C4-2B (cell line): ENCODE data around the gene RASD2.

ENCODE experiments used
- H3K27ac ChIP-seq: fragments of 450-650 bp; 2 replicates; pipeline ENCODE4 v1.5.1; 2017
- ZFX ChIP-seq: fragments of 450-650 bp; IDR thresholded peaks from 2 replicates; pipeline ENCODE4 v1.6.1; 2017
- TF ChIP-seq, protein P1 (sequence below): fragments of 450-650 bp; conservative IDR thresholded peaks from 2 replicates; pipeline ENCODE4 v1.5.1; 2017; ENCODE audit warnings: mild to moderate bottlenecking

RASD2 gene

DNA sequence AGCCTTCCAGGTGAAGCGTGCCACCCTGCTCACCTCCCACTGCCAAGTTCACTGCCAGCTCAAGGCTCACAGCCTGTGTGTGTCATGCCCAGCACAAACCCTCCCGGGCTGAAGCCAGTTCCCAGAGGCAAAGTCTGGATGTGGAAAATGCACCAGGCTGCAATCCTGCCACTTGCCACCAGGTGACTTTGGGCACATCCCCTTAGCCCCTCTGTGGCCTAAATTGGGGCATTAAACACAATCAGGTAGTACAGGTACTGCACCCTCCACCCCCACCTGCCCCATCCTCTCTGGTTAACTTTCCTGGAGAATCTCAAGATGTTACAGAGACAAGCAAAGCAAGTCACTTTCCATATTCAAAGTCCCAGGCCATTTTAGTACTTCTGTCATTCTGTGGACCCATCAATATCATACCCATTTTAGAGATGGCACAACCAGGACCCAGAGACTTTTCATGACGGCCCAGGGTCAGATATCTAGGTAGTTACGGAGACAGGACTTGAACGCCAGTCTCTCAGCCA, 1.8 kb upstream of the RASD2 start:
- TF ChIP-seq, protein P1, sequence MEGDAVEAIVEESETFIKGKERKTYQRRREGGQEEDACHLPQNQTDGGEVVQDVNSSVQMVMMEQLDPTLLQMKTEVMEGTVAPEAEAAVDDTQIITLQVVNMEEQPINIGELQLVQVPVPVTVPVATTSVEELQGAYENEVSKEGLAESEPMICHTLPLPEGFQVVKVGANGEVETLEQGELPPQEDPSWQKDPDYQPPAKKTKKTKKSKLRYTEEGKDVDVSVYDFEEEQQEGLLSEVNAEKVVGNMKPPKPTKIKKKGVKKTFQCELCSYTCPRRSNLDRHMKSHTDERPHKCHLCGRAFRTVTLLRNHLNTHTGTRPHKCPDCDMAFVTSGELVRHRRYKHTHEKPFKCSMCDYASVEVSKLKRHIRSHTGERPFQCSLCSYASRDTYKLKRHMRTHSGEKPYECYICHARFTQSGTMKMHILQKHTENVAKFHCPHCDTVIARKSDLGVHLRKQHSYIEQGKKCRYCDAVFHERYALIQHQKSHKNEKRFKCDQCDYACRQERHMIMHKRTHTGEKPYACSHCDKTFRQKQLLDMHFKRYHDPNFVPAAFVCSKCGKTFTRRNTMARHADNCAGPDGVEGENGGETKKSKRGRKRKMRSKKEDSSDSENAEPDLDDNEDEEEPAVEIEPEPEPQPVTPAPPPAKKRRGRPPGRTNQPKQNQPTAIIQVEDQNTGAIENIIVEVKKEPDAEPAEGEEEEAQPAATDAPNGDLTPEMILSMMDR, result peak; percentile 77
- TF ChIP-seq ZFX, result no peak
- H3K27ac ChIP-seq, result no peak overlapping the region

DNA sequence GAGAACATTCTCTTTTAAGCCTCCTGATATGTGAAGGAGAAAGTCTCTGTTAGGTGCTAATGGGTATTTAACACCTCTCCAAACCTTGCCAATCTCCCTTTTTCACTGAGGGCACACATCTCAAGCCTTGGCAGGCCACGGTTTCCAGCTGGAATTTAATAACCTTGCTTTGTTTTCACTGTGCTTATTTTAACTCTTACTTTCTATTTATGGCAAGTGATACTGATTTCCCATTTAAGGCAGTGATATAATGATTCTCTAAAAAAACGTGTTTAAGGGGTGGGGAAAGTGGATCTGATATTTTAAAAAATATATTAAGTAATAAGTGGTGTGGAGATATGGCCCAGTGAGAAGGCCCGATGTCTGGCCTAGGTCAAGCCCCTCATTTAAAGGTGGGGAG, 1.1 kb upstream of the RASD2 start:
- peak overlapping the region; percentile 47 for H3K27ac ChIP-seq

DNA sequence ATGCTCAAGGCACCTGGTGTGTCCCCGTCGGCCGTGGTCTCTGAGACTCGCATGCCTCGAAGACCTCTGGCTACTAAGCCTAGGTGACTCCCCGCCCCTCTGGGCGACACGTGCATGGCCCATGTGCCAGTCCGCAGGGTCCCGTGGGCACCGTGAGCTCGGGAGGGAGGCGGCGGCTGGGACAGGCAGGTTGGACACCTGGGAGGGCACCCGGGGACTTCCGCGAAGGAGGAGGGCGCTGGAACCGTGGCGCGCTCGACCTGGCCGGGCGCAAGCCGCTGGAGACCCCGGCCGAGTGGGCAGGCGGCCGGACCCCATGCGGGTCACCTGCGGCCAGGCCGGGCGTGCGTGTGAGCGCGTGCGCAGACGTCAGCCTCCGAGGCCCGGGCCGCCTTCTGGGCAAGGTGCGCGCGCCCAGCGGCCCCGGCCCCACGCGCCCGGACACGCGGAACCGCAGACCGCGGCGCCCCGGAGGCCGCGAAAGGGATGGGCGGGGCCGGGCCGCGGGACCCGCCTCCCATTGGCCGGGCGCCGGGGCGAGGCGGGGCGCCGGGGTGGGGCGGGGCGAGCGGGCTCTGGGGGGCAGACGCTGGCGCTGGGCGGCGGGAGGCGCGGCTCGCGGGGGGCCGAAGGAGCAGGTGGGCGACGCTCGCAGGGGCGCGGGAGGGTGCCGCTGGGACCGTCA, 579 bp upstream of the RASD2 start:
- TF ChIP-seq, protein P1, result no peak
- peak overlapping the region; percentile 47 for H3K27ac ChIP-seq

More for the DNA sequence above, 1.1 kb upstream of the RASD2 start:
- TF ChIP-seq, protein P1, result no peak
- no peak for TF ChIP-seq ZFX

DNA sequence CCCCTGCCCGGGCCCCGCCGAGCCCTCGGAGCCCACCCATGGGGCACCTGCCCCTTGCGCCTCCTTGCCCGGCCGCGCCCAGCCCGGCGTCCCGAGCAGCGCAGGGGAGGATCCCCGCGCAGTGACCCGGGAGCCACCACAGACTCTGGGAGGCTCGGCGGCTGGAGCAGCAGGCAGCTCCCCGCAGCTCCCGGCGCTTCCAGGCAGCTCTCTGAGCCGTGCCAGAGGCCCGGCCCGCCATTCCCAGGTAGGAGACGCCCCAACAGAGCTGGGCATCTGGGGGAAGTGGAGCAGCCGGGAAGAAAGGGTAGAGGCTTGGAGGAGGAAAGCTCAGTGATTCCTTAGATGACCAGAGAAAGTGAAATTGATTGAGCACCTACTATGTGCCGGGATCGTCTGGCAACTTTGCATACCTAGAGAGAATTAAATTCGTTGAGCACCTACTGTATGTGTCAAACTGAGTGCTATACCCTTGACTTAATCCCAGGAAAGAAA, 670 bp downstream of the RASD2 start:
- H3K27ac ChIP-seq, result no peak overlapping the region
- TF ChIP-seq, protein P1, result no peak
- TF ChIP-seq ZFX, result no peak

DNA sequence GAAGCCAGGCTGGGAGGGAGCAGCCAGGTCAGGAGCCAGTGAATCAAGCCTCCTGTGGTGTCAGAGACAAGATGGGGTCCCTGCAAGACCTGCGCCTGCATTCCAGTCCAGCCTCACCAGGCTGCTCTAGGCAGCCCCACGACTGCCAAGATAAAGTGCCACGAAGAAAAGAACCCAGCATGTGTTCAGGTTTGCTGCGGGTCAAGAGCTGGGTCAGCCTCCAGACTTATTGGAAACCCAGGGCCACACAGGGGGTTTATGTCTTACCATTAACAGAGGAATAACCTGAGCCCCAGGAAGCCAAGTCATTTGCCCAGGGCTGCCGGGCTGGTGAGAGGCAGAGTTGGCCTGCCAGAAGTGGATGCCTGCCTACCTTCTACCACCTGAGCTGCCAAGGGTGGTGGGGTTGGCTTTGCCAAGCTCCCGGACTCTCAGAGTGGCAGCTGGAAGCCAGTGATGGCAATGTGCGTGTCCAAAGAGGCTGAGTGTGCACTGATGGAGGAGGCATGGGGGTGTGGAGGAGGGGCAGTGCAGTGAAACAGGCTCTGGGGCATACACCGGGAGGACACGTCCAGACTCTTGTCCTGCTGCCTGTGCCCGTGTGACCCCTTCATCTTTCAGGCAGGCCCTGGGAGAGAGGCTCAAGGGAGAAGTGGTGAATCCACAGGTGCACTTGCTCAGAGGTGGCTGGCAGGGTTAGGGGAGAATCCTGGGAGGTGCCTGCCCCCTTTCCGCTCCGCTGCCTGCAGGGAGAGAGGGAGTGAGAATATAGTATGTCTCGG, 1.7 kb downstream of the RASD2 start:
- TF ChIP-seq, protein P1, result no peak
- TF ChIP-seq ZFX, result no peak
- no peak overlapping the region for H3K27ac ChIP-seq

DNA sequence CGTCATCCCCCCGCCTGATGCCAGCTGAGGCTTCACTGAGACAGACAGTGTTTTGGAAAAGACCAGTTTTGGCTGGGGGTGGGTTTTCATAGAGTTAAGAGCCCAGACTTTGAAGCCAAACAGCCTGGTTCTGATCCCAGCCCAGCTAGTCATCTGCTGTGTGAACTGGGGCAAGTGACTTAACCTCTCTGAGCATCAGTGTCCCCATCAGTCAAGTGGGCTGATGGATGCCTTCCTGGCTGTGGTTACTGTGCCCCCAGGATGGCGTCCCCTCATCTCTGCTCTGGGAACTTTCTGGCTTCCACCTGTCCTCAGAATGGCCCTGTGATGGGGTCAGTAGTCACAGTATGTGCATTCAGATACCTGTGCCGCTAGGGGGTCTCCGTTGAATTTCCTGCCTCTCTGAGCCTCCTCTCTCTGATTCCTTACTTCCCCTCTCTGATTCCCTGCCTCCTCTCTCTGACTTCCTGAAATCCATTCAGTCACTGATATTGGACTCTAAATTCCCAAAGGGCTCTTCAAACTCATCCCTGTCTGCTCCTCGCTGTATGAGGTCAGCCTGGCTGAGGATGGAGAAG, 2.4 kb downstream of the RASD2 start:
- no peak overlapping the region for H3K27ac ChIP-seq
- TF ChIP-seq, protein P1, result no peak
- TF ChIP-seq ZFX, result no peak

DNA sequence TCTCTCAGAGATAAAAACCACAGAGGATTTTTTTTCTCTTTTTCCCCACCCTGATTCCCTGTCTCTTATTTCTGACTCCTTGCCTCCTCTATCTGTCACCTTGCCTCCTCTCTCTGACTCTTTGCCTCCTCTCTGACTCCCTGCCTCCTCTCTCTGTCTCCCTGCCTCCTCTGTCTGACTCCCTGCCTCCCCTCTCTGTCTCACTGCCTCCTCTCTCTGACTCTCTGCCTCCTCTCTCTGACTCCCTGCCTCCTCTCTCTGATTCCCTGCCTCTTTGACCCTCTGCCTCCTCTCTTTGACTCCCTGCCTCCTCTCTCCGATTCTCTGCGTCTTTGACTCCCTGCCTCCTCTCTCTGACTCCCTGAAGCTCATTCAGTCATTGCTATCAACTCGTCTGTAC, 3.1 kb downstream of the RASD2 start:
- TF ChIP-seq, protein P1, result no peak
- TF ChIP-seq ZFX, result no peak
- no peak overlapping the region for H3K27ac ChIP-seq
